Bronchial smooth muscle cell (primary cell): ENCODE data around the gene PEX7. TPM values are rescaled to one million over a fixed set of nuclear protein-coding genes. Genes with fewer than 3 reads are reported as not detected.

Source experiments
- total RNA-seq: library from RNA; depleted of rRNA; stranded (reverse); fragments of >200 nt; gene quantifications from 2 replicates; pipeline ENCODE4 v1.2.1, GENCODE V29; 2014

Gene PEX7
- 8.5 and 9.8 TPM in 2 replicates for total RNA-seq

GRCh38 chr6:136822376-136823127 is at the start of gene PEX7:
Gene PEX7, plus strand, starts transcription at chr6:136822592. Its CDS starts 74 bp downstream, at chr6:136822666.

GRCh38 chr6:136792410-136793262 is 29.8 kb upstream of the PEX7 start, which contains the start of gene MAP3K5:
Gene MAP3K5, minus strand, starts transcription at chr6:136792477. Its CDS starts 320 bp downstream, at chr6:136792157.

GRCh38 chr6:136921936-136922684 is 99.7 kb downstream of the PEX7 start, which contains the start of gene SLC35D3:
Gene SLC35D3, plus strand, starts transcription at chr6:136922301. Its CDS starts 128 bp downstream, at chr6:136922429.

Other genes starting within 250 kb of the PEX7 start
- 15.5 and 20.0 TPM in 2 replicates for gene MAP3K5, start 30.1 kb upstream of the PEX7 start, total RNA-seq
- not detected in 2 replicates for gene SLC35D3, start 99.7 kb downstream of the PEX7 start, total RNA-seq
- gene IL20RA, start 222.4 kb downstream of the PEX7 start, total RNA-seq, result 0.17 and 0.32 TPM in 2 replicates